ENCODE measurements around the gene ARHGEF3.

The ARHGEF3 gene

GRCh38 chr3:56801662-56802377 lies at the start of gene ARHGEF3:
Gene ARHGEF3 (minus strand): TSS chr3:56801949. CDS start chr3:56801798, 151 bp downstream.
- DNase-seq = peak; percentile 90

- no peak for DNase-seq
Measured at GRCh38 chr3:56849698-56850097, 47.9 kb upstream of the ARHGEF3 start.

GRCh38 chr3:56845505-56845904 lies 43.8 kb upstream of the ARHGEF3 start:
- DNase-seq = no peak

- DNase-seq = no peak
Measured at GRCh38 chr3:56844536-56844935, 42.8 kb upstream of the ARHGEF3 start.

GRCh38 chr3:56839784-56840715 lies 38.3 kb upstream of the ARHGEF3 start:
- DNase-seq = no peak

GRCh38 chr3:56838448-56838847 lies 36.7 kb upstream of the ARHGEF3 start:
- DNase-seq = no peak

GRCh38 chr3:56837196-56837955 lies 35.6 kb upstream of the ARHGEF3 start:
- no peak for DNase-seq

- peak; percentile 39 for DNase-seq
Measured at GRCh38 chr3:56836276-56837163, 34.8 kb upstream of the ARHGEF3 start.

- no peak for DNase-seq
Measured at GRCh38 chr3:56835650-56836227, 34.0 kb upstream of the ARHGEF3 start.

- DNase-seq = no peak
Measured at GRCh38 chr3:56833536-56833935, 31.8 kb upstream of the ARHGEF3 start.

GRCh38 chr3:56833022-56833421 lies 31.3 kb upstream of the ARHGEF3 start:
- DNase-seq = peak; percentile 36

- DNase-seq = no peak
Measured at GRCh38 chr3:56831572-56831971, 29.8 kb upstream of the ARHGEF3 start.

- DNase-seq = no peak
Measured at GRCh38 chr3:56830884-56831283, 29.1 kb upstream of the ARHGEF3 start.

- DNase-seq = no peak
Measured at GRCh38 chr3:56829533-56829932, 27.8 kb upstream of the ARHGEF3 start.

- DNase-seq = peak; percentile 66
Measured at GRCh38 chr3:56826831-56827722, 25.3 kb upstream of the ARHGEF3 start.

- DNase-seq = peak; percentile 41
Measured at GRCh38 chr3:56825567-56826438, 24.1 kb upstream of the ARHGEF3 start.

GRCh38 chr3:56823984-56824703 lies 22.4 kb upstream of the ARHGEF3 start:
- no peak for DNase-seq

GRCh38 chr3:56823421-56823926 lies 21.7 kb upstream of the ARHGEF3 start:
- DNase-seq = no peak

GRCh38 chr3:56822501-56822900 lies 20.8 kb upstream of the ARHGEF3 start:
- no peak for DNase-seq
